HEK293 (cell line): ENCODE data around the gene CHMP4A.

Source experiments
- CTCF ChIA-PET: fragments of 350-600 bp; formaldehyde crosslinking; extraction: SDS; loops from one replicate; lab custom pipeline; 2021; ENCODE audit warnings: antibody characterized with exemption; lab: Yijun Ruan, JAX
- POLR2A ChIA-PET: fragments of 300-600 bp; formaldehyde crosslinking; extraction: SDS; loops from one replicate; lab custom pipeline; 2020; ENCODE audit warnings: antibody characterized with exemption, inconsistent platforms; lab: Yijun Ruan, JAX
- H3K27ac ChIP-seq: fragments of 200-500 bp; sonication (Bioruptor generic); 2 replicates; pipeline ENCODE4 v1.5.1; 2014; ENCODE audit warnings: low read depth, low read length, control low read depth, inconsistent platforms; ENCODE audit errors: extremely low read depth
- H3K36me3 ChIP-seq, 2 experiments: fragments of 200-500 bp in 1 of 2; sonication (Bioruptor generic) in 1 of 2; 1 replicate in 1 of 2; 2 replicates in 1 of 2; pipeline ENCODE4 v1.5.1; 2014 to 2017; ENCODE audit warnings: inconsistent platforms in 2 of 2, low read length in 2 of 2; ENCODE audit not compliant: control insufficient read depth in 2 of 2, insufficient read depth in 1 of 2
- H3K4me1 ChIP-seq: fragments of 200-500 bp; sonication (Bioruptor generic); 2 replicates; pipeline ENCODE4 v1.5.1; 2014; ENCODE audit warnings: mild to moderate bottlenecking, low read length, inconsistent platforms; ENCODE audit not compliant: control insufficient read depth, insufficient read depth
- H3K4me3 ChIP-seq: 2 replicates; pipeline ENCODE4 v1.5.1; 2011; ENCODE audit warnings: low read depth, mild to moderate bottlenecking, control low read depth, low read length, moderate library complexity
- H3K9me3 ChIP-seq: fragments of 200-500 bp; sonication (Bioruptor generic); 2 replicates; pipeline ENCODE4 v1.5.1; 2014; ENCODE audit warnings: low read depth, low read length, inconsistent platforms; ENCODE audit not compliant: control insufficient read depth, insufficient read depth
- KLF16 ChIP-seq: fragments of 450-650 bp; formaldehyde crosslinking; IDR thresholded peaks from 2 replicates; pipeline ENCODE4 v1.5.1; 2017; ENCODE audit warnings: missing biosample characterization, missing genetic modification characterization
- SCRT2 ChIP-seq: fragments of 450-650 bp; formaldehyde crosslinking; IDR thresholded peaks from 2 replicates; pipeline ENCODE4 v1.5.1; 2016; ENCODE audit warnings: missing biosample characterization, missing genetic modification characterization
- SP3 ChIP-seq: fragments of 450-650 bp; formaldehyde crosslinking; IDR thresholded peaks from 2 replicates; pipeline ENCODE4 v1.5.1; 2016; ENCODE audit warnings: missing biosample characterization, missing genetic modification characterization
- YY1 ChIP-seq: fragments of 450-650 bp; formaldehyde crosslinking; IDR thresholded peaks from 2 replicates; pipeline ENCODE4 v1.5.1; 2018; ENCODE audit warnings: missing biosample characterization, missing genetic modification characterization
- ZFP69B ChIP-seq: fragments of 450-650 bp; formaldehyde crosslinking; IDR thresholded peaks from 2 replicates; pipeline ENCODE4 v1.5.1; 2016; ENCODE audit warnings: missing biosample characterization, missing genetic modification characterization
- ZNF112 ChIP-seq: fragments of 450-650 bp; formaldehyde crosslinking; IDR thresholded peaks from 2 replicates; pipeline ENCODE4 v1.5.0; 2017; ENCODE audit warnings: missing biosample characterization, missing genetic modification characterization
- ZNF184 ChIP-seq: fragments of 450-650 bp; IDR thresholded peaks from 2 replicates; pipeline ENCODE4 v1.5.1; 2018; ENCODE audit warnings: missing biosample characterization, mild to moderate bottlenecking, missing genetic modification characterization
- ZNF350 ChIP-seq: fragments of 450-650 bp; formaldehyde crosslinking; IDR thresholded peaks from 2 replicates; pipeline ENCODE4 v1.5.0; 2017; ENCODE audit warnings: missing biosample characterization, mild to moderate bottlenecking, missing genetic modification characterization
- ZNF623 ChIP-seq: fragments of 450-650 bp; formaldehyde crosslinking; IDR thresholded peaks from 2 replicates; pipeline ENCODE4 v1.5.1; 2016; ENCODE audit warnings: missing biosample characterization, missing genetic modification characterization
- ZSCAN4 ChIP-seq: fragments of 450-650 bp; formaldehyde crosslinking; IDR thresholded peaks from 2 replicates; pipeline ENCODE4 v1.5.1; 2017; ENCODE audit warnings: missing biosample characterization, missing genetic modification characterization
- ZXDB ChIP-seq: fragments of 450-650 bp; formaldehyde crosslinking; IDR thresholded peaks from 2 replicates; pipeline ENCODE4 v1.5.1; 2016; ENCODE audit warnings: missing biosample characterization, missing genetic modification characterization
- TF ChIP-seq, protein P1 (sequence below): fragments of 450-650 bp; formaldehyde crosslinking; conservative IDR thresholded peaks from 2 replicates; pipeline ENCODE4 v1.5.1; 2016; ENCODE audit warnings: low read depth, missing biosample characterization, missing genetic modification characterization
- TF ChIP-seq, protein P2 (sequence below): fragments of 450-650 bp; formaldehyde crosslinking; IDR thresholded peaks from 2 replicates; pipeline ENCODE4 v1.5.1; 2016; ENCODE audit warnings: missing biosample characterization, missing genetic modification characterization, borderline replicate concordance
- TF ChIP-seq, protein P3 (sequence below): fragments of 450-650 bp; formaldehyde crosslinking; IDR thresholded peaks from 2 replicates; pipeline ENCODE4 v1.5.1; 2016; ENCODE audit warnings: missing biosample characterization, missing genetic modification characterization
- TF ChIP-seq, protein P4 (sequence below): fragments of 450-650 bp; formaldehyde crosslinking; IDR thresholded peaks from 2 replicates; pipeline ENCODE4 v1.5.1; 2017; ENCODE audit warnings: missing biosample characterization, missing genetic modification characterization
- TF ChIP-seq, protein P5 (sequence below): fragments of 450-650 bp; formaldehyde crosslinking; IDR thresholded peaks from 2 replicates; pipeline ENCODE4 v1.5.1; 2016; ENCODE audit warnings: missing biosample characterization, missing genetic modification characterization

CHMP4A gene

GRCh38 chr14:24195186-24196070 lies 17.9 kb downstream of the CHMP4A start, which contains the start of gene TM9SF1 (continued):
- TF ChIP-seq, protein P1, sequence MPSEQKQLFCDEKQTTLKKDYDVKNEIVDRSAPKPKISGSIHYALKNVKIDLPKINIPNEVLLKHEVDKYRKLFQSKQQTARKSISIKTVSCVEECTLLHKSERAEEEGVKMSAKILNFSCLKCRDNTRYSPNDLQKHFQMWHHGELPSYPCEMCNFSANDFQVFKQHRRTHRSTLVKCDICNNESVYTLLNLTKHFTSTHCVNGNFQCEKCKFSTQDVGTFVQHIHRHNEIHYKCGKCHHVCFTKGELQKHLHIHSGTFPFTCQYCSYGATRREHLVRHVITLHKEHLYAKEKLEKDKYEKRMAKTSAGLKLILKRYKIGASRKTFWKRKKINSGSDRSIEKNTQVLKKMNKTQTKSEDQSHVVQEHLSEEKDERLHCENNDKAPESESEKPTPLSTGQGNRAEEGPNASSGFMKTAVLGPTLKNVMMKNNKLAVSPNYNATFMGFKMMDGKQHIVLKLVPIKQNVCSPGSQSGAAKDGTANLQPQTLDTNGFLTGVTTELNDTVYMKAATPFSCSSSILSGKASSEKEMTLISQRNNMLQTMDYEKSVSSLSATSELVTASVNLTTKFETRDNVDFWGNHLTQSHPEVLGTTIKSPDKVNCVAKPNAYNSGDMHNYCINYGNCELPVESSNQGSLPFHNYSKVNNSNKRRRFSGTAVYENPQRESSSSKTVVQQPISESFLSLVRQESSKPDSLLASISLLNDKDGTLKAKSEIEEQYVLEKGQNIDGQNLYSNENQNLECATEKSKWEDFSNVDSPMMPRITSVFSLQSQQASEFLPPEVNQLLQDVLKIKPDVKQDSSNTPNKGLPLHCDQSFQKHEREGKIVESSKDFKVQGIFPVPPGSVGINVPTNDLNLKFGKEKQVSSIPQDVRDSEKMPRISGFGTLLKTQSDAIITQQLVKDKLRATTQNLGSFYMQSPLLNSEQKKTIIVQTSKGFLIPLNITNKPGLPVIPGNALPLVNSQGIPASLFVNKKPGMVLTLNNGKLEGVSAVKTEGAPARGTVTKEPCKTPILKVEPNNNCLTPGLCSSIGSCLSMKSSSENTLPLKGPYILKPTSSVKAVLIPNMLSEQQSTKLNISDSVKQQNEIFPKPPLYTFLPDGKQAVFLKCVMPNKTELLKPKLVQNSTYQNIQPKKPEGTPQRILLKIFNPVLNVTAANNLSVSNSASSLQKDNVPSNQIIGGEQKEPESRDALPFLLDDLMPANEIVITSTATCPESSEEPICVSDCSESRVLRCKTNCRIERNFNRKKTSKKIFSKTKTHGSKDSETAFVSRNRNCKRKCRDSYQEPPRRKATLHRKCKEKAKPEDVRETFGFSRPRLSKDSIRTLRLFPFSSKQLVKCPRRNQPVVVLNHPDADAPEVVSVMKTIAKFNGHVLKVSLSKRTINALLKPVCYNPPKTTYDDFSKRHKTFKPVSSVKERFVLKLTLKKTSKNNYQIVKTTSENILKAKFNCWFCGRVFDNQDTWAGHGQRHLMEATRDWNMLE: peak; percentile 57; the same call in 1 of the 2 replicates
- TF ChIP-seq, protein P2, sequence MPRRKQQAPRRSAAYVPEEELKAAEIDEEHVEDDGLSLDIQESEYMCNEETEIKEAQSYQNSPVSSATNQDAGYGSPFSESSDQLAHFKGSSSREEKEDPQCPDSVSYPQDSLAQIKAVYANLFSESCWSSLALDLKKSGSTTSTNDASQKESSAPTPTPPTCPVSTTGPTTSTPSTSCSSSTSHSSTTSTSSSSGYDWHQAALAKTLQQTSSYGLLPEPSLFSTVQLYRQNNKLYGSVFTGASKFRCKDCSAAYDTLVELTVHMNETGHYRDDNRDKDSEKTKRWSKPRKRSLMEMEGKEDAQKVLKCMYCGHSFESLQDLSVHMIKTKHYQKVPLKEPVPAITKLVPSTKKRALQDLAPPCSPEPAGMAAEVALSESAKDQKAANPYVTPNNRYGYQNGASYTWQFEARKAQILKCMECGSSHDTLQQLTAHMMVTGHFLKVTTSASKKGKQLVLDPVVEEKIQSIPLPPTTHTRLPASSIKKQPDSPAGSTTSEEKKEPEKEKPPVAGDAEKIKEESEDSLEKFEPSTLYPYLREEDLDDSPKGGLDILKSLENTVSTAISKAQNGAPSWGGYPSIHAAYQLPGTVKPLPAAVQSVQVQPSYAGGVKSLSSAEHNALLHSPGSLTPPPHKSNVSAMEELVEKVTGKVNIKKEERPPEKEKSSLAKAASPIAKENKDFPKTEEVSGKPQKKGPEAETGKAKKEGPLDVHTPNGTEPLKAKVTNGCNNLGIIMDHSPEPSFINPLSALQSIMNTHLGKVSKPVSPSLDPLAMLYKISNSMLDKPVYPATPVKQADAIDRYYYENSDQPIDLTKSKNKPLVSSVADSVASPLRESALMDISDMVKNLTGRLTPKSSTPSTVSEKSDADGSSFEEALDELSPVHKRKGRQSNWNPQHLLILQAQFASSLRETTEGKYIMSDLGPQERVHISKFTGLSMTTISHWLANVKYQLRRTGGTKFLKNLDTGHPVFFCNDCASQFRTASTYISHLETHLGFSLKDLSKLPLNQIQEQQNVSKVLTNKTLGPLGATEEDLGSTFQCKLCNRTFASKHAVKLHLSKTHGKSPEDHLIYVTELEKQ (tag by site-specific recombination): 0 out of 2 replicates have a peak, but pooled peaks have one; percentile 45
- TF ChIP-seq ZSCAN4 (tag by site-specific recombination): peak; percentile 49; the same call in 1 of the 2 replicates
- TF ChIP-seq, protein P3, sequence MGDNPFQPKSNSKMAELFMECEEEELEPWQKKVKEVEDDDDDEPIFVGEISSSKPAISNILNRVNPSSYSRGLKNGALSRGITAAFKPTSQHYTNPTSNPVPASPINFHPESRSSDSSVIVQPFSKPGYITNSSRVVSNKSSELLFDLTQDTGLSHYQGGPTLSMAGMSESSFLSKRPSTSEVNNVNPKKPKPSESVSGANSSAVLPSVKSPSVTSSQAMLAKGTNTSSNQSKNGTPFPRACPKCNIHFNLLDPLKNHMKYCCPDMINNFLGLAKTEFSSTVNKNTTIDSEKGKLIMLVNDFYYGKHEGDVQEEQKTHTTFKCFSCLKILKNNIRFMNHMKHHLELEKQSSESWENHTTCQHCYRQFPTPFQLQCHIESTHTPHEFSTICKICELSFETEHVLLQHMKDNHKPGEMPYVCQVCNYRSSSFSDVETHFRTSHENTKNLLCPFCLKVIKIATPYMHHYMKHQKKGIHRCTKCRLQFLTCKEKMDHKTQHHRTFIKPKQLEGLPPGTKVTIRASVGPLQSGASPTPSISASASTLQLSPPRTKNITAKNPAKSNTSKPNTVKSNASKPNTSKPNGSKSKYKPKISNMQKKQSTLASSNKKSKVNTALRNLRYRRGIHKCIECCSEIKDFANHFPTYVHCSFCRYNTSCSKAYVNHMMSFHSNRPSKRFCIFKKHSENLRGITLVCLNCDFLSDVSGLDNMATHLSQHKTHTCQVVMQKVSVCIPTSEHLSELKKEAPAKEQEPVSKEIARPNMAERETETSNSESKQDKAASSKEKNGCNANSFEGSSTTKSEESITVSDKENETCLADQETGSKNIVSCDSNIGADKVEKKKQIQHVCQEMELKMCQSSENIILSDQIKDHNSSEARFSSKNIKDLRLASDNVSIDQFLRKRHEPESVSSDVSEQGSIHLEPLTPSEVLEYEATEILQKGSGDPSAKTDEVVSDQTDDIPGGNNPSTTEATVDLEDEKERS (tag by site-specific recombination): no peak
- peak; percentile 98 for TF ChIP-seq SCRT2 (tag by site-specific recombination)
- TF ChIP-seq SP3 (tag by site-specific recombination): peak; percentile 78

DNA sequence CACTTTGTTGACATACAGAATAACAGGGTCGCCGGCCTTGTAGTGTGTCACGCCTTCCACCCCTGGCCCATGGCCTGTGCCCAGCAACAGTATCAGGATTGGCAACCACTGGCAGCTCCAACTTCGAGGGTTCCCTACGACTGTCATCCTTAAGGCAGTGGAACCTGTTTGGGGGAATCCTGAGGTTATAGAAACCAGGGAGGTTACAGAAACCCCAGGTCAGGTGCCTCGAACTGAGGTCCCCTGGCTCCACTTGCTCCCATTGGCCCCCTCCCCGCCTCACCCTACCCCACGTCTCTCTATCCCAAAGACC lies 18.5 kb downstream of the CHMP4A start:
- Histone ChIP-seq H3K4me3 (peak overlapping the region; percentile 89), H3K4me1 (peaks cover 4% of the 10 kb centered on the region; the same call in 1 of the 2 replicates), H3K27ac (peak overlapping the region; percentile 97), H3K9me3 (no peaks in the 10 kb centered on the region), H3K36me3 (peaks cover 8 to 50% of the 10 kb centered on the region in 2 experiments)
- POLR2A ChIA-PET: interaction anchor here (0.8 to 4.1 kb wide), 12 partner anchors 8 to 159 kb away, joined by 3 to 43 read pairs (median 6); partner anchors contain the start of genes CHMP4A, EMC9, IRF9 and MDP1
- CTCF ChIA-PET: interaction anchor here (0.7 to 2.4 kb wide), 2 partner anchors 34 to 235 kb away, joined by 3 to 10 read pairs; partner anchors contain the start of gene IRF9
- no peak for TF ChIP-seq ZFP69B (tag by site-specific recombination)
- TF ChIP-seq, protein P4, sequence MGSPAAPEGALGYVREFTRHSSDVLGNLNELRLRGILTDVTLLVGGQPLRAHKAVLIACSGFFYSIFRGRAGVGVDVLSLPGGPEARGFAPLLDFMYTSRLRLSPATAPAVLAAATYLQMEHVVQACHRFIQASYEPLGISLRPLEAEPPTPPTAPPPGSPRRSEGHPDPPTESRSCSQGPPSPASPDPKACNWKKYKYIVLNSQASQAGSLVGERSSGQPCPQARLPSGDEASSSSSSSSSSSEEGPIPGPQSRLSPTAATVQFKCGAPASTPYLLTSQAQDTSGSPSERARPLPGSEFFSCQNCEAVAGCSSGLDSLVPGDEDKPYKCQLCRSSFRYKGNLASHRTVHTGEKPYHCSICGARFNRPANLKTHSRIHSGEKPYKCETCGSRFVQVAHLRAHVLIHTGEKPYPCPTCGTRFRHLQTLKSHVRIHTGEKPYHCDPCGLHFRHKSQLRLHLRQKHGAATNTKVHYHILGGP (tag by site-specific recombination): no peak
- TF ChIP-seq ZNF623 (tag by site-specific recombination): no peak
- TF ChIP-seq ZNF112: no peak
- TF ChIP-seq ZNF350 (tag by site-specific recombination): no peak
- no peak for TF ChIP-seq ZXDB (tag by site-specific recombination)
- no peak for TF ChIP-seq KLF16 (tag by site-specific recombination)
- TF ChIP-seq, protein P5, sequence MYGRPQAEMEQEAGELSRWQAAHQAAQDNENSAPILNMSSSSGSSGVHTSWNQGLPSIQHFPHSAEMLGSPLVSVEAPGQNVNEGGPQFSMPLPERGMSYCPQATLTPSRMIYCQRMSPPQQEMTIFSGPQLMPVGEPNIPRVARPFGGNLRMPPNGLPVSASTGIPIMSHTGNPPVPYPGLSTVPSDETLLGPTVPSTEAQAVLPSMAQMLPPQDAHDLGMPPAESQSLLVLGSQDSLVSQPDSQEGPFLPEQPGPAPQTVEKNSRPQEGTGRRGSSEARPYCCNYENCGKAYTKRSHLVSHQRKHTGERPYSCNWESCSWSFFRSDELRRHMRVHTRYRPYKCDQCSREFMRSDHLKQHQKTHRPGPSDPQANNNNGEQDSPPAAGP (tag by site-specific recombination): no peak
- no peak for TF ChIP-seq YY1 (tag by site-specific recombination)
- no peak for TF ChIP-seq ZNF184
